Smooth muscle cell (in vitro differentiated cells): ENCODE measurements around the gene ITPK1. TPM values are rescaled to one million over a fixed set of nuclear protein-coding genes. Genes with fewer than 3 reads are reported as not detected.
A peak's percentile ranks its signal among the peaks of the same experiment; 100 is the strongest.

ENCODE experiments used
- DNase-seq: peaks from one replicate; lab custom pipeline; 2025; ENCODE audit not compliant: unreplicated experiment; lab: John Stamatoyannopoulos, UW
- H2AFZ ChIP-seq: fragments of 200-600 bp; sonication (generic); 2 replicates; pipeline ENCODE4 v1.6.0; 2016; ENCODE audit warnings: antibody characterized with exemption, low read depth, mild to moderate bottlenecking
- H3F3A ChIP-seq: fragments of 200-600 bp; sonication (generic); 2 replicates; pipeline ENCODE4 v1.6.0; 2017; ENCODE audit warnings: antibody characterized with exemption, low read depth
- H3K27ac ChIP-seq: fragments of 200-600 bp; sonication (generic); 2 replicates; pipeline ENCODE4 v1.5.1; 2016; ENCODE audit warnings: low read depth, mild to moderate bottlenecking
- H3K27me3 ChIP-seq: fragments of 200-600 bp; sonication (generic); 2 replicates; pipeline ENCODE4 v1.6.1; 2016; ENCODE audit warnings: low read depth, mild to moderate bottlenecking
- H3K36me3 ChIP-seq: fragments of 200-600 bp; sonication (generic); 2 replicates; pipeline ENCODE4 v1.5.1; 2016; ENCODE audit warnings: low read depth
- H3K4me1 ChIP-seq: fragments of 200-600 bp; sonication (generic); 2 replicates; pipeline ENCODE4 v1.5.1; 2016; ENCODE audit warnings: low read depth
- H3K4me2 ChIP-seq: fragments of 200-600 bp; sonication (generic); 2 replicates; pipeline ENCODE4 v1.6.0; 2016; ENCODE audit warnings: mild to moderate bottlenecking
- H3K4me3 ChIP-seq: fragments of 200-600 bp; sonication (generic); 2 replicates; pipeline ENCODE4 v1.5.1; 2016; ENCODE audit warnings: mild to moderate bottlenecking
- H3K79me2 ChIP-seq: fragments of 200-600 bp; sonication (generic); 2 replicates; pipeline ENCODE4 v1.6.0; 2016; ENCODE audit warnings: low read depth, mild to moderate bottlenecking
- H3K9ac ChIP-seq: fragments of 200-600 bp; sonication (generic); 2 replicates; pipeline ENCODE4 v1.6.0; 2016; ENCODE audit warnings: low read depth
- H3K9me3 ChIP-seq: fragments of 200-600 bp; sonication (generic); replicated peaks from 2 replicates; pipeline ENCODE4 v1.5.1; 2016; ENCODE audit warnings: low read depth
- H4K20me1 ChIP-seq: fragments of 200-600 bp; sonication (generic); 2 replicates; pipeline ENCODE4 v1.6.0; 2016; ENCODE audit warnings: low read depth
- WGBS: methylation state at CpG from one replicate; pipeline ENCODE4 v1.1.7; 2016; ENCODE audit warnings: low lambda C conversion rate; 5-methylcytosine and 5-hydroxymethylcytosine counted together
- polyA plus RNA-seq: library from polyadenylated mRNA; unstranded; fragments of >200 nt; fragmentation: Nextera tagmentation; extraction: Ambion mirVana; gene quantifications from 2 replicates; pipeline ENCODE4 v1.2.1, GENCODE V29; 2016
- total RNA-seq: library from RNA; depleted of rRNA; stranded (reverse); fragments of >200 nt; gene quantifications from 2 replicates; pipeline ENCODE4 v1.2.3, GENCODE V29; 2014
- TF ChIP-seq, protein P1 (sequence below): fragments of 200-600 bp; sonication (generic); IDR thresholded peaks from 2 replicates; pipeline ENCODE4 v1.5.1; 2017; ENCODE audit warnings: borderline replicate concordance, mild to moderate bottlenecking, antibody characterized with exemption; ENCODE audit not compliant: insufficient read depth, poor library complexity, severe bottlenecking

ITPK1 gene
- total and polyA plus RNA-seq, 2 experiments from 2014 or later: 9.2 to 14.2 TPM

DNA sequence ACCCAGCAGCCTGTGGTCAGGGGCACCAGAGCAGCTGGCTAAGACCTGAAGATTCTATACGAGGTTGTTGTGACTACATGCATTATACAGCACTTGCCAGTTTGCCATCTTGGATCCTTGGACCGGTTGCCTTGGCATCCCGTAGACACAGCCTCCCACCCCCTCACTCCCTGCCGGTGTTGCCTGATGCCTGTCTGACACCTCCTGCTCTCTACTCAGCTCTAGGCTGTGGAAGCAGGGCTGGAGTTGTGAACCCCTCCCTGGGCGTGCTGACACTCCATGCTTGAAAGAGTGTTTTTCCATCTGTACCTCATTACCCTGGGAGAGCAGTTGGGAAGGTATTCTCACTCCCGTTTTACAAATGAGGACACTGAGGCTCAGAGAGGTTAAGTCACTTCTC, 190.3 kb downstream of the ITPK1 start:
- Histone ChIP-seq H3K9ac (no peak overlapping the region), H3K4me3 (no peak overlapping the region), H3F3A (no peaks in the 10 kb centered on the region), H3K79me2 (no peaks in the 10 kb centered on the region), H3K27ac (no peak overlapping the region), H2AFZ (no peak overlapping the region), H3K36me3 (no peaks in the 10 kb centered on the region), H3K4me1 (no peaks in the 10 kb centered on the region), H3K27me3 (peaks cover 49% of the 10 kb centered on the region), H3K9me3 (no peaks in the 10 kb centered on the region), H4K20me1 (no peaks in the 10 kb centered on the region), H3K4me2 (no peak overlapping the region)
- no peak for DNase-seq
- WGBS: 78% methylated on average over 6 of the region's 6 CpGs
- TF ChIP-seq, protein P1, sequence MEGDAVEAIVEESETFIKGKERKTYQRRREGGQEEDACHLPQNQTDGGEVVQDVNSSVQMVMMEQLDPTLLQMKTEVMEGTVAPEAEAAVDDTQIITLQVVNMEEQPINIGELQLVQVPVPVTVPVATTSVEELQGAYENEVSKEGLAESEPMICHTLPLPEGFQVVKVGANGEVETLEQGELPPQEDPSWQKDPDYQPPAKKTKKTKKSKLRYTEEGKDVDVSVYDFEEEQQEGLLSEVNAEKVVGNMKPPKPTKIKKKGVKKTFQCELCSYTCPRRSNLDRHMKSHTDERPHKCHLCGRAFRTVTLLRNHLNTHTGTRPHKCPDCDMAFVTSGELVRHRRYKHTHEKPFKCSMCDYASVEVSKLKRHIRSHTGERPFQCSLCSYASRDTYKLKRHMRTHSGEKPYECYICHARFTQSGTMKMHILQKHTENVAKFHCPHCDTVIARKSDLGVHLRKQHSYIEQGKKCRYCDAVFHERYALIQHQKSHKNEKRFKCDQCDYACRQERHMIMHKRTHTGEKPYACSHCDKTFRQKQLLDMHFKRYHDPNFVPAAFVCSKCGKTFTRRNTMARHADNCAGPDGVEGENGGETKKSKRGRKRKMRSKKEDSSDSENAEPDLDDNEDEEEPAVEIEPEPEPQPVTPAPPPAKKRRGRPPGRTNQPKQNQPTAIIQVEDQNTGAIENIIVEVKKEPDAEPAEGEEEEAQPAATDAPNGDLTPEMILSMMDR: no peak

DNA sequence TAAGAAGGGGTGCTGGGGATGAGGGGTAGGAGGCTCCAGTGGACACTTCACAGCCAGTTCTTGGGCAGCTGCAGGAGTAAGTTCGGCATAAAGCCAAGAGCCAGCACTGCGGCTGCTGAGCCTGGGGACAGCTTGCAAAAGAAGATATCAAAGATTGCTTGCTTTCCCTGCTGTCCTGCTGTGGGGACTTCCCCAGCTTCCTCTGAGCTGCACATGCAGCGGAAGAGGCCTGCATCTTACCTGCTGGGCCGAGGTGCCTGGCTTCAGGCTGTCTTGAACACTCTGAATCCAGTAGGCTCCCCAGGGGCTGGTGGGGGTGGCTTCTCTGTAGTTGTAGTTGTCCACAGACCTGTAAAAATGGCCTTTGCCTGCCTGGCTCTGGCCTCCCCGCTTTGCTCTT, 191.5 kb downstream of the ITPK1 start:
- Histone ChIP-seq H4K20me1 (no peaks in the 10 kb centered on the region), H3K79me2 (no peaks in the 10 kb centered on the region), H3K4me2 (no peak overlapping the region), H3K9me3 (no peaks in the 10 kb centered on the region), H3K27me3 (peaks cover 54% of the 10 kb centered on the region), H3F3A (no peaks in the 10 kb centered on the region), H3K4me3 (no peak overlapping the region), H3K9ac (no peak overlapping the region), H3K27ac (no peak overlapping the region), H2AFZ (no peak overlapping the region), H3K4me1 (no peaks in the 10 kb centered on the region), H3K36me3 (no peaks in the 10 kb centered on the region)
- TF ChIP-seq, protein P1: no peak
- DNase-seq: no peak
- WGBS: 77% methylated on average over 5 of the region's 5 CpGs

DNA sequence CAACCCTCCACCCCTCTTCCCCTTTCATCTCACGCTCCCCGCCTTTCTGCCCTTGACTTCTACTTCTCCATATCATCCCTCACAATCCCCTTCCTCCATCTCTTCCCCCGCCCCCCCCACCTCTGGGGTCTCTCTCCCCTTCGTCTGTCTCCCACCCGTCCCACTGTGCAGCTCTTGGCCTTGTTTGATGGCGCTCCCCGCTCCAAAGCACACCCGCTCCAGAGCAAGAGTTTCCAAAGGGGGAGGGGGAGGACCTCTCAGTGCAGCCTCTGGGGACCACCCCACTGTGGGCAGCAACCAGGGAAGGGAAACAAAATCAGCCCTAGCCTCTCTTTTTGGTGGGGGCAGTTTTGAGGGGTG, 192.0 kb downstream of the ITPK1 start:
- no peak overlapping the region for H3K4me2 ChIP-seq
- no peaks in the 10 kb centered on the region for H3F3A ChIP-seq
- peaks cover 54% of the 10 kb centered on the region for H3K27me3 ChIP-seq
- 61% methylated on average over 5 of the region's 8 CpGs for WGBS
- TF ChIP-seq, protein P1: no peak
- no peak overlapping the region for H3K4me3 ChIP-seq
- H2AFZ ChIP-seq: no peak overlapping the region
- H3K79me2 ChIP-seq: no peaks in the 10 kb centered on the region
- no peak overlapping the region for H3K9ac ChIP-seq
- no peak for DNase-seq
- H3K36me3 ChIP-seq: no peaks in the 10 kb centered on the region
- no peaks in the 10 kb centered on the region for H3K4me1 ChIP-seq
- H3K9me3 ChIP-seq: no peaks in the 10 kb centered on the region
- H3K27ac ChIP-seq: no peak overlapping the region
- no peaks in the 10 kb centered on the region for H4K20me1 ChIP-seq

DNA sequence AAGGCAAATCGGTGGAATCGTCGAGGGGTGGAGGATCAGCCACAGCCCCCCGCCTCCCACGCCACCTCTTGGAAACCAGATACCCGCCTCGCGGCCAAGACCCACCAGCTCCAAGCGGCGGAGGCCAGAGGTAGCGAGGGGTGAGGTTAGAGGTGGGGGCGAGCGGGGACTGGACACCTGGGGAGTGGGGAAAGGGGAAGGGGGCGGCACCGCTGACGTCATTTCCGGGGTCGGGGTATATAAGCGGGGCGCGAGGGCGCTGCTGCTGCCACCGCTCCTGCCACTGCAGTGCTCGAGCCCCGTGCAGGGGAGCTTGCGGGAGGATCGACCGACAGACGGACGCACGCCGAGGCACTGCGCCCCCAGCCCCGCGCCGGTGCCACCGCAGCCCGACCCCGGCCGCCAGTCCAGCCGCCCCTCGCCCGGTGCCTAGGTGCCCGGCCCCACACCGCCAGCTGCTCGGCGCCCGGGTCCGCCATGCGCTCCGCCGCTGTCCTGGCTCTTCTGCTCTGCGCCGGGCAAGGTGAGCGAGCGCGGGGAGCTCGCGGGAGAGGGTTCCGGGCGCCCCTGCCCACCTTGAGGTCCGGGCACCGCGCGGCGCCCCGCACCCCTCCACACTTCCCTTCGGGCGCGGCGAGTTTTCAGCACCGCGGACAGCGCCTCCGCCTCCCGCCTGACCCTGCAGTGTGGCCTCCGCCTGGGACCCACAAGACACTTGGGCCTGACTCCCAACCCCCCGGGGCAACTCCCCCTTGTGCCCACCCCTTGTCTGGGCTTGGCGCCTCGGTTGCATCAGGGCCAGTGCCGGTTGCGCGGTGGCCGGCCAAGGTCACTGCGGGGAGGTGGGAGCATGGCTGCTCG, 192.6 kb downstream of the ITPK1 start, which contains the start of gene CHGA:
Gene CHGA, plus strand, starts transcription at position 268 of the 861 bp plus-strand sequence. Its CDS starts 210 bp downstream, at position 478.
- Histone ChIP-seq H3K9me3 (no peaks in the 10 kb centered on the region), H3K4me2 (peak within 1 kb of the TSS; percentile 81), H3K27ac (no peak within 1 kb of the TSS), H3K4me1 (no peaks in the 10 kb centered on the region), H3F3A (no peaks in the 10 kb centered on the region), H4K20me1 (no peaks in the 10 kb centered on the region), H3K9ac (no peak within 1 kb of the TSS), H2AFZ (no peak within 1 kb of the TSS), H3K27me3 (peaks cover 54% of the 10 kb centered on the region), H3K79me2 (no peaks in the 10 kb centered on the region), H3K4me3 (peak within 1 kb of the TSS; percentile 10), H3K36me3 (no peaks in the 10 kb centered on the region)
- TF ChIP-seq, protein P1: no peak
- WGBS: 3% methylated on average over 60 of the region's 86 CpGs
- DNase-seq: peak; percentile 39
